NB4 (cell line): ENCODE data around the gene ZNF793.

ENCODE experiments used
- CTCF ChIP-seq: IDR thresholded peaks from one replicate; pipeline ENCODE4 v1.5.1; 2012; ENCODE audit warnings: low read depth, low read length
- POLR2A ChIP-seq: IDR thresholded peaks from 2 replicates; pipeline ENCODE4 v1.6.1; 2011; ENCODE audit warnings: mild to moderate bottlenecking; ENCODE audit not compliant: insufficient read length; ENCODE audit errors: extremely low read depth

DNA sequence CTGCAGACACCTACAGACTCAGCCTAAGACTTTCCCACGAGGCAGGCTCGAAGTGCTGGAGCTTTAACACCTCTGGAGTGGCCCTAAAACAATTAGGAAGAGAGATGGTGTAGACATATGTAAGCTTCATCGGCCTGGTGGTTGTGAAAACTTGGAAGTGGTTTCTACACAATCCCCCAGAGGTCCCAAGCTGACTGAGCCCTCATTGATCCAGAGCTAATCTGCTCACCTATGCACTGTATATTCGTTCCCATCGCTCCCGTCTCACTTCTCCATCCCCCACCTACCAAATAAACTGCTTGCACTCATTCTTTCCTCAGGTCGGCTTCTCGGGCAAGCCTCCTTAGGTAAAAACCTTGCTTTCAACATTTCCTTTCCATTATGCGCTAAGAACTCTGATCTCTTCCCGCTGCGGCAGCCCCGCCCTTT lies 767 bp upstream of the ZNF793 start:
- TF ChIP-seq CTCF (no peak), POLR2A (no peak)
